ENCODE measurements around the gene ZPBP2.
A peak's percentile ranks its signal among the peaks of the same experiment; 100 is the strongest.

ZPBP2 gene

GRCh38 chr17:39922006-39922405 is 54.0 kb downstream of the ZPBP2 start:
- Histone ChIP-seq H3F3A (ENCODE audit: insufficient read depth, low read length) (no peaks in the 10 kb centered on the region), H3K9ac (ENCODE audit: low read length) (no peak overlapping the region), H3K4me2 (ENCODE audit: low read length) (no peak overlapping the region), H3K36me3 (ENCODE audit: insufficient read depth, low read length) (peaks cover 59% of the 10 kb centered on the region), H3K9me3 (ENCODE audit: low read length) (no peaks in the 10 kb centered on the region), H3K79me2 (ENCODE audit: insufficient read depth, low read length) (peaks cover 24% of the 10 kb centered on the region), H3K27me3 (ENCODE audit: insufficient read depth, low read length) (no peaks in the 10 kb centered on the region), H4K20me1 (ENCODE audit: insufficient read depth, low read length) (no peaks in the 10 kb centered on the region), H2AFZ (ENCODE audit: low read length) (no peak overlapping the region), H3K4me1 (ENCODE audit: insufficient read depth, low read length, severe bottlenecking) (peaks cover 43% of the 10 kb centered on the region), H3K9me2 (ENCODE audit: low read depth, low read length) (no peaks in the 10 kb centered on the region), H3K4me3 (ENCODE audit: low read depth, low read length, poor library complexity, severe bottlenecking) (no peak overlapping the region), H3K27ac (ENCODE audit: low read depth, low read length, poor library complexity, severe bottlenecking) (peak overlapping the region; percentile 57)
- TF ChIP-seq CTCF (IDR thresholded peaks at IDR 0.05; ENCODE audit: low read length) (no peak), EZH2 (IDR thresholded peaks at IDR 0.05; ENCODE audit: borderline replicate concordance, low read length) (no peak)

GRCh38 chr17:39923230-39923629 is 55.2 kb downstream of the ZPBP2 start:
- Histone ChIP-seq H3K4me2 (ENCODE audit: low read length) (no peak overlapping the region), H3K27me3 (ENCODE audit: insufficient read depth, low read length) (no peaks in the 10 kb centered on the region), H3K4me3 (ENCODE audit: low read depth, low read length, poor library complexity, severe bottlenecking) (no peak overlapping the region), H2AFZ (ENCODE audit: low read length) (no peak overlapping the region), H3K27ac (ENCODE audit: low read depth, low read length, poor library complexity, severe bottlenecking) (no peak overlapping the region), H4K20me1 (ENCODE audit: insufficient read depth, low read length) (no peaks in the 10 kb centered on the region), H3K9ac (ENCODE audit: low read length) (no peak overlapping the region), H3K4me1 (ENCODE audit: insufficient read depth, low read length, severe bottlenecking) (peaks cover 46% of the 10 kb centered on the region), H3K79me2 (ENCODE audit: insufficient read depth, low read length) (peaks cover 24% of the 10 kb centered on the region), H3F3A (ENCODE audit: insufficient read depth, low read length) (no peaks in the 10 kb centered on the region), H3K9me3 (ENCODE audit: low read length) (no peaks in the 10 kb centered on the region), H3K36me3 (ENCODE audit: insufficient read depth, low read length) (peaks cover 54% of the 10 kb centered on the region), H3K9me2 (ENCODE audit: low read depth, low read length) (no peaks in the 10 kb centered on the region)
- TF ChIP-seq EZH2 (IDR thresholded peaks at IDR 0.05; ENCODE audit: borderline replicate concordance, low read length) (no peak), CTCF (IDR thresholded peaks at IDR 0.05; ENCODE audit: low read length) (no peak)

GRCh38 chr17:39923836-39924690 is 56.1 kb downstream of the ZPBP2 start:
- Histone ChIP-seq H3K4me3 (ENCODE audit: low read depth, low read length, poor library complexity, severe bottlenecking) (peak overlapping the region; percentile 78), H3F3A (ENCODE audit: insufficient read depth, low read length) (no peaks in the 10 kb centered on the region), H3K79me2 (ENCODE audit: insufficient read depth, low read length) (peaks cover 24% of the 10 kb centered on the region), H3K4me2 (ENCODE audit: low read length) (peak overlapping the region; percentile 88), H4K20me1 (ENCODE audit: insufficient read depth, low read length) (no peaks in the 10 kb centered on the region), H3K9me3 (ENCODE audit: low read length) (no peaks in the 10 kb centered on the region), H3K36me3 (ENCODE audit: insufficient read depth, low read length) (peaks cover 51% of the 10 kb centered on the region), H3K27ac (ENCODE audit: low read depth, low read length, poor library complexity, severe bottlenecking) (peak overlapping the region; percentile 83), H3K9me2 (ENCODE audit: low read depth, low read length) (no peaks in the 10 kb centered on the region), H3K27me3 (ENCODE audit: insufficient read depth, low read length) (no peaks in the 10 kb centered on the region), H2AFZ (ENCODE audit: low read length) (no peak overlapping the region), H3K4me1 (ENCODE audit: insufficient read depth, low read length, severe bottlenecking) (peaks cover 54% of the 10 kb centered on the region), H3K9ac (ENCODE audit: low read length) (peak overlapping the region; percentile 76; the same call in 1 of the 2 replicates)
- TF ChIP-seq CTCF (IDR thresholded peaks at IDR 0.05; ENCODE audit: low read length) (peak; percentile 62; the same call in 1 of the 2 replicates), EZH2 (IDR thresholded peaks at IDR 0.05; ENCODE audit: borderline replicate concordance, low read length) (no peak)

Data from OCI-LY1 (cell line).